Endothelial cell of hepatic sinusoid (primary cell): ENCODE measurements around the gene MLPH.

Experiments
- in situ Hi-C: cut with HindIII; loops from 2 replicates; pipeline ENCODE4 v1.10.0; 2017; ENCODE audit warnings: low sequenced_read_pairs

Gene MLPH

GRCh38 chr2:237515621-237516275 is 28.7 kb downstream of the MLPH start:
- in situ Hi-C loops: no loop called here

- in situ Hi-C loops: no loop called here
These were observed 30.1 kb downstream of the MLPH start for GRCh38 chr2:237517163-237517562.

- in situ Hi-C loops: no loop called here
These were observed 30.9 kb downstream of the MLPH start for GRCh38 chr2:237517990-237518389.

- in situ Hi-C loops: no loop called here
These were observed 32.6 kb downstream of the MLPH start for GRCh38 chr2:237519506-237520245.

GRCh38 chr2:237520290-237520689 is 33.2 kb downstream of the MLPH start:
- in situ Hi-C loops: no loop called here

- in situ Hi-C loops: no loop called here
These were observed 37.6 kb downstream of the MLPH start for GRCh38 chr2:237524631-237525030.

- in situ Hi-C loops: no loop called here
These were observed 38.6 kb downstream of the MLPH start for GRCh38 chr2:237525559-237526157.

GRCh38 chr2:237527233-237527632 is 40.2 kb downstream of the MLPH start:
- in situ Hi-C loops: no loop called here

GRCh38 chr2:237527766-237528165 is 40.7 kb downstream of the MLPH start:
- in situ Hi-C loops: no loop called here

GRCh38 chr2:237529452-237530402 is 42.7 kb downstream of the MLPH start:
- in situ Hi-C loops: no loop called here

- in situ Hi-C loops: no loop called here
These were observed 43.7 kb downstream of the MLPH start for GRCh38 chr2:237530472-237531433.

GRCh38 chr2:237532160-237532559 is 45.1 kb downstream of the MLPH start:
- in situ Hi-C loops: no loop called here

GRCh38 chr2:237533668-237534161 is 46.7 kb downstream of the MLPH start:
- in situ Hi-C loops: no loop called here

- in situ Hi-C loops: no loop called here
These were observed 47.3 kb downstream of the MLPH start for GRCh38 chr2:237534380-237534779.

- in situ Hi-C loops: no loop called here
These were observed 48.5 kb downstream of the MLPH start for GRCh38 chr2:237535385-237536082.

- in situ Hi-C loops: no loop called here
These were observed 49.0 kb downstream of the MLPH start for GRCh38 chr2:237536083-237536415.

- in situ Hi-C loops: no loop called here
These were observed 49.6 kb downstream of the MLPH start for GRCh38 chr2:237536617-237537016.

GRCh38 chr2:237538001-237538720 is 51.1 kb downstream of the MLPH start:
- in situ Hi-C loops: no loop called here

GRCh38 chr2:237538901-237539300 is 51.9 kb downstream of the MLPH start:
- in situ Hi-C loops: no loop called here
